GM23338 (cell line): ENCODE data around the gene CUBN.

Experiments
- CREB1 ChIP-seq: fragments of 250-450 bp; sonication (Bioruptor Pico); IDR thresholded peaks from 2 replicates; pipeline ENCODE4 v1.5.0; 2020; ENCODE audit warnings: low read depth, mild to moderate bottlenecking, moderate library complexity
- EZH2 ChIP-seq: fragments of 200-600 bp; sonication (generic); IDR thresholded peaks from one replicate; pipeline ENCODE4 v1.8.0; 2017; ENCODE audit warnings: antibody characterized with exemption, mild to moderate bottlenecking, low read depth; ENCODE audit not compliant: unreplicated experiment
- EZH2phosphoT487 ChIP-seq: fragments of 200-600 bp; sonication (generic); IDR thresholded peaks from one replicate; pipeline ENCODE4 v1.8.1; 2018; ENCODE audit warnings: antibody characterized with exemption; ENCODE audit not compliant: unreplicated experiment
- JUNB ChIP-seq: IDR thresholded peaks from one replicate; pipeline ENCODE4 v1.6.1; 2016; ENCODE audit warnings: antibody characterized with exemption; ENCODE audit not compliant: unreplicated experiment
- NANOG ChIP-seq: IDR thresholded peaks from 2 replicates; pipeline ENCODE4 v1.6.1; 2016; ENCODE audit warnings: antibody characterized with exemption, borderline replicate concordance
- POLR2AphosphoS5 ChIP-seq: IDR thresholded peaks from 2 replicates; pipeline ENCODE4 v1.6.1; 2016; ENCODE audit warnings: antibody characterized with exemption, low read depth
- REST ChIP-seq: IDR thresholded peaks from one replicate; pipeline ENCODE4 v1.6.1; 2018; ENCODE audit warnings: antibody characterized with exemption; ENCODE audit not compliant: unreplicated experiment
- STAT1 ChIP-seq: IDR thresholded peaks from one replicate; pipeline ENCODE4 v1.6.1; 2016; ENCODE audit warnings: antibody characterized with exemption; ENCODE audit not compliant: unreplicated experiment
- ZNF114 ChIP-seq: fragments of 250-450 bp; sonication (Bioruptor Pico); IDR thresholded peaks from 2 replicates; pipeline ENCODE4 v1.5.0; 2020; ENCODE audit warnings: mild to moderate bottlenecking, moderate library complexity
- ZNF331 ChIP-seq: fragments of 250-450 bp; sonication (Bioruptor Pico); IDR thresholded peaks from 2 replicates; pipeline ENCODE4 v1.5.0; 2020; ENCODE audit warnings: low read depth, mild to moderate bottlenecking, moderate library complexity
- TF ChIP-seq, protein P1 (sequence below), 2 experiments: fragments of 200-600 bp in 1 of 2; sonication (generic) in 1 of 2; conservative IDR thresholded peaks; 2 replicates each; pipeline versions ENCODE4 v1.5.1 to v1.6.1; 2016 to 2017; ENCODE audit warnings: antibody characterized with exemption in 2 of 2, low read depth in 2 of 2, mild to moderate bottlenecking in 2 of 2, moderate library complexity in 1 of 2
- TF ChIP-seq, protein P2 (sequence below): IDR thresholded peaks from 2 replicates; pipeline ENCODE4 v1.6.1; 2016; ENCODE audit warnings: antibody characterized with exemption
- TF ChIP-seq, protein P3 (sequence below): fragments of 250-450 bp; sonication (Bioruptor Pico); IDR thresholded peaks from 2 replicates; pipeline ENCODE4 v1.5.0; 2020; ENCODE audit warnings: mild to moderate bottlenecking, moderate library complexity

DNA sequence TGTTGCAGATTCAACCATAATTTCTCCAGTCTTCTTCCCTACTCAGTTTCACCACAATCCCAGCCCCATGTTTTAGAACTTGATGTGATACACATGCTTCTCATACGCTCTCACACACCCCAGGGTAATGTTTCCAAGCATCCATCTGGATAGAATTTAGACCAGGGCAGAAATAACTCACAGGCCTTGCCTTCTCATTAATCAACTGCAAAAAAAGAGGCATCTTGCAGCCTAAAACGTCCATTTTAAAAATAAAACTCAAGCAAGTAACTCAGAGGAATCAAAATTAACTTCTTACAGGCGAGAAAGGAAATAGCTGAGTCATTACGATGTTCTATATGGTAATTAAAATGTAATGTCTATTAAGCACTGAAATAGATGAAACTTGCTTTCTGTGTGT lies 185.2 kb downstream of the CUBN start:
- TF ChIP-seq, protein P1, sequence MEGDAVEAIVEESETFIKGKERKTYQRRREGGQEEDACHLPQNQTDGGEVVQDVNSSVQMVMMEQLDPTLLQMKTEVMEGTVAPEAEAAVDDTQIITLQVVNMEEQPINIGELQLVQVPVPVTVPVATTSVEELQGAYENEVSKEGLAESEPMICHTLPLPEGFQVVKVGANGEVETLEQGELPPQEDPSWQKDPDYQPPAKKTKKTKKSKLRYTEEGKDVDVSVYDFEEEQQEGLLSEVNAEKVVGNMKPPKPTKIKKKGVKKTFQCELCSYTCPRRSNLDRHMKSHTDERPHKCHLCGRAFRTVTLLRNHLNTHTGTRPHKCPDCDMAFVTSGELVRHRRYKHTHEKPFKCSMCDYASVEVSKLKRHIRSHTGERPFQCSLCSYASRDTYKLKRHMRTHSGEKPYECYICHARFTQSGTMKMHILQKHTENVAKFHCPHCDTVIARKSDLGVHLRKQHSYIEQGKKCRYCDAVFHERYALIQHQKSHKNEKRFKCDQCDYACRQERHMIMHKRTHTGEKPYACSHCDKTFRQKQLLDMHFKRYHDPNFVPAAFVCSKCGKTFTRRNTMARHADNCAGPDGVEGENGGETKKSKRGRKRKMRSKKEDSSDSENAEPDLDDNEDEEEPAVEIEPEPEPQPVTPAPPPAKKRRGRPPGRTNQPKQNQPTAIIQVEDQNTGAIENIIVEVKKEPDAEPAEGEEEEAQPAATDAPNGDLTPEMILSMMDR (conservative IDR thresholded peaks at IDR 0.05; ENCODE audit: low read depth in 2 of 2) = no peak
- TF ChIP-seq POLR2AphosphoS5 (no peak), EZH2phosphoT487 (no peak), JUNB (no peak), REST (no peak), ZNF114 (CRISPR knock-in tag) (no peak), EZH2 (no peak), NANOG (no peak), ZNF331 (CRISPR knock-in tag) (no peak), CREB1 (CRISPR knock-in tag) (no peak), STAT1 (no peak)
- TF ChIP-seq, protein P2, sequence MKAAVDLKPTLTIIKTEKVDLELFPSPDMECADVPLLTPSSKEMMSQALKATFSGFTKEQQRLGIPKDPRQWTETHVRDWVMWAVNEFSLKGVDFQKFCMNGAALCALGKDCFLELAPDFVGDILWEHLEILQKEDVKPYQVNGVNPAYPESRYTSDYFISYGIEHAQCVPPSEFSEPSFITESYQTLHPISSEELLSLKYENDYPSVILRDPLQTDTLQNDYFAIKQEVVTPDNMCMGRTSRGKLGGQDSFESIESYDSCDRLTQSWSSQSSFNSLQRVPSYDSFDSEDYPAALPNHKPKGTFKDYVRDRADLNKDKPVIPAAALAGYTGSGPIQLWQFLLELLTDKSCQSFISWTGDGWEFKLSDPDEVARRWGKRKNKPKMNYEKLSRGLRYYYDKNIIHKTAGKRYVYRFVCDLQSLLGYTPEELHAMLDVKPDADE = no peak
- TF ChIP-seq, protein P3, sequence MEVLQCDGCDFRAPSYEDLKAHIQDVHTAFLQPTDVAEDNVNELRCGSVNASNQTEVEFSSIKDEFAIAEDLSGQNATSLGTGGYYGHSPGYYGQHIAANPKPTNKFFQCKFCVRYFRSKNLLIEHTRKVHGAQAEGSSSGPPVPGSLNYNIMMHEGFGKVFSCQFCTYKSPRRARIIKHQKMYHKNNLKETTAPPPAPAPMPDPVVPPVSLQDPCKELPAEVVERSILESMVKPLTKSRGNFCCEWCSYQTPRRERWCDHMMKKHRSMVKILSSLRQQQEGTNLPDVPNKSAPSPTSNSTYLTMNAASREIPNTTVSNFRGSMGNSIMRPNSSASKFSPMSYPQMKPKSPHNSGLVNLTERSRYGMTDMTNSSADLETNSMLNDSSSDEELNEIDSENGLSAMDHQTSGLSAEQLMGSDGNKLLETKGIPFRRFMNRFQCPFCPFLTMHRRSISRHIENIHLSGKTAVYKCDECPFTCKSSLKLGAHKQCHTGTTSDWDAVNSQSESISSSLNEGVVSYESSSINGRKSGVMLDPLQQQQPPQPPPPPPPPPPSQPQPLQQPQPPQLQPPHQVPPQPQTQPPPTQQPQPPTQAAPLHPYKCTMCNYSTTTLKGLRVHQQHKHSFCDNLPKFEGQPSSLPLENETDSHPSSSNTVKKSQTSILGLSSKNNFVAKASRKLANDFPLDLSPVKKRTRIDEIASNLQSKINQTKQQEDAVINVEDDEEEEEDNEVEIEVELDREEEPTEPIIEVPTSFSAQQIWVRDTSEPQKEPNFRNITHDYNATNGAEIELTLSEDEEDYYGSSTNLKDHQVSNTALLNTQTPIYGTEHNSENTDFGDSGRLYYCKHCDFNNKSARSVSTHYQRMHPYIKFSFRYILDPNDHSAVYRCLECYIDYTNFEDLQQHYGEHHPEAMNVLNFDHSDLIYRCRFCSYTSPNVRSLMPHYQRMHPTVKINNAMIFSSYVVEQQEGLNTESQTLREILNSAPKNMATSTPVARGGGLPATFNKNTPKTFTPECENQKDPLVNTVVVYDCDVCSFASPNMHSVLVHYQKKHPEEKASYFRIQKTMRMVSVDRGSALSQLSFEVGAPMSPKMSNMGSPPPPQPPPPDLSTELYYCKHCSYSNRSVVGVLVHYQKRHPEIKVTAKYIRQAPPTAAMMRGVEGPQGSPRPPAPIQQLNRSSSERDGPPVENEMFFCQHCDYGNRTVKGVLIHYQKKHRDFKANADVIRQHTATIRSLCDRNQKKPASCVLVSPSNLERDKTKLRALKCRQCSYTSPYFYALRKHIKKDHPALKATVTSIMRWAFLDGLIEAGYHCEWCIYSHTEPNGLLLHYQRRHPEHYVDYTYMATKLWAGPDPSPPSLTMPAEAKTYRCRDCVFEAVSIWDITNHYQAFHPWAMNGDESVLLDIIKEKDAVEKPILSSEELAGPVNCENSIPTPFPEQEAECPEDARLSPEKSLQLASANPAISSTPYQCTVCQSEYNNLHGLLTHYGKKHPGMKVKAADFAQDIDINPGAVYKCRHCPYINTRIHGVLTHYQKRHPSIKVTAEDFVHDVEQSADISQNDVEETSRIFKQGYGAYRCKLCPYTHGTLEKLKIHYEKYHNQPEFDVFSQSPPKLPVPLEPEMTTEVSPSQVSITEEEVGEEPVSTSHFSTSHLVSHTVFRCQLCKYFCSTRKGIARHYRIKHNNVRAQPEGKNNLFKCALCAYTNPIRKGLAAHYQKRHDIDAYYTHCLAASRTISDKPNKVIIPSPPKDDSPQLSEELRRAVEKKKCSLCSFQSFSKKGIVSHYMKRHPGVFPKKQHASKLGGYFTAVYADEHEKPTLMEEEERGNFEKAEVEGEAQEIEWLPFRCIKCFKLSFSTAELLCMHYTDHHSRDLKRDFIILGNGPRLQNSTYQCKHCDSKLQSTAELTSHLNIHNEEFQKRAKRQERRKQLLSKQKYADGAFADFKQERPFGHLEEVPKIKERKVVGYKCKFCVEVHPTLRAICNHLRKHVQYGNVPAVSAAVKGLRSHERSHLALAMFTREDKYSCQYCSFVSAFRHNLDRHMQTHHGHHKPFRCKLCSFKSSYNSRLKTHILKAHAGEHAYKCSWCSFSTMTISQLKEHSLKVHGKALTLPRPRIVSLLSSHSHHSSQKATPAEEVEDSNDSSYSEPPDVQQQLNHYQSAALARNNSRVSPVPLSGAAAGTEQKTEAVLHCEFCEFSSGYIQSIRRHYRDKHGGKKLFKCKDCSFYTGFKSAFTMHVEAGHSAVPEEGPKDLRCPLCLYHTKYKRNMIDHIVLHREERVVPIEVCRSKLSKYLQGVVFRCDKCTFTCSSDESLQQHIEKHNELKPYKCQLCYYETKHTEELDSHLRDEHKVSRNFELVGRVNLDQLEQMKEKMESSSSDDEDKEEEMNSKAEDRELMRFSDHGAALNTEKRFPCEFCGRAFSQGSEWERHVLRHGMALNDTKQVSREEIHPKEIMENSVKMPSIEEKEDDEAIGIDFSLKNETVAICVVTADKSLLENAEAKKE (CRISPR knock-in tag) = no peak
